ENCODE data around the gene ARHGAP18. TPM values are rescaled to one million over a fixed set of nuclear protein-coding genes. Genes with fewer than 3 reads are reported as not detected.

ARHGAP18 gene
- total RNA-seq, 2 donors from 2014 or later, result 7.1 to 11.2 TPM

DNA sequence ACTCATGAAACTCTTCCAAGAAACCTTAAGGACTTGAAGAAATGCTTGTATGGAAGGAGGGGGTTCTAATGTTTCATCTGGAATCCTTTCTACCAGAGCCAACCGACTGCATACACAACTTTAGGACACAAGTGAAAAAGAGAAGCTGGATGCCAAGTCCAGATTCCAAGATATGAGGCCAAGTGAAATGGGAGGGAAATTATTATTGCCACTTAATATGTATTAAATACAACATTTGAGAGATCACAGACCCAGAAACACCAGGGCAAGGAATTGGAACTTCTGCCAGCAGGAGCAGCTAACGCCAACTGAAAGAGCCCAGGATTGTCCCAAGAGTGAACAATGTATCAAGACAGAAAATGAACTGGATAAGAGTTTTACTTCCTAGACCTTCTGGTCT, 144.2 kb downstream of the ARHGAP18 start:
- TF ChIP-seq CTCF (IDR thresholded peaks at IDR 0.05), result no peak
- Histone ChIP-seq H3K4me3 (no peak overlapping the region), H3K36me3 (no peaks in the 10 kb centered on the region)

GRCh38 chr6:129565366-129565765, 144.6 kb downstream of the ARHGAP18 start:
- no peak for TF ChIP-seq CTCF (IDR thresholded peaks at IDR 0.05)

More for the DNA sequence above, 144.2 kb downstream of the ARHGAP18 start:
- no peak for DNase-seq (ENCODE audit: low spot score)
- H3K4me1 ChIP-seq, result no peaks in the 10 kb centered on the region
- H3K27ac ChIP-seq, result no peak overlapping the region
- H3K9me3 ChIP-seq, result no peaks in the 10 kb centered on the region
- no peaks in the 10 kb centered on the region for H3K27me3 ChIP-seq

DNA sequence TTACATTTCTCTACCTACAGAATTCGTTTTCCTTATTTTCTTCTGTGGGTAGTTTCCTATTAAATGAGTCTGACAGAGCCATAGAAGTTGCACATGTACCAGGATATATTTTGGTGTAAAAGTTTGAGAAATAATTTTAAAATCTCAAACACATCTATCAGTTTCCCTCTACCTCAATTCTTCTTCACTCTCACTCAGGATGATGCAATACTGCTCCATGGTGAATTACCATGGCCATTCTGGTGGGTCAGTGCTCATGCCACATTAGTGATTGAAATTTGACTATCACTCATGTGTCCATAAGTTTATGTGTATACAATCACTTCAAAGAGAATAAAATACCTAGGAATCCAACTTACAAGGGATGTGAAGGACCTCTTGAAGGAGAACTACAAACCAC, 151.7 kb downstream of the ARHGAP18 start:
- H3K4me1 ChIP-seq, result no peaks in the 10 kb centered on the region
- H3K27ac ChIP-seq, result no peak overlapping the region
- H3K9me3 ChIP-seq, result no peaks in the 10 kb centered on the region
- H3K27me3 ChIP-seq, result no peaks in the 10 kb centered on the region
- DNase-seq (ENCODE audit: low spot score), result no peak
- no peak overlapping the region for H3K4me3 ChIP-seq
- no peaks in the 10 kb centered on the region for H3K36me3 ChIP-seq
- TF ChIP-seq CTCF (IDR thresholded peaks at IDR 0.05), result no peak

More at GRCh38 chr6:129565366-129565765, 144.6 kb downstream of the ARHGAP18 start:
- no peak overlapping the region for H3K4me3 ChIP-seq
- no peak overlapping the region for H3K27ac ChIP-seq
- DNase-seq (ENCODE audit: low spot score), result no peak
- H3K36me3 ChIP-seq, result no peaks in the 10 kb centered on the region
- H3K4me1 ChIP-seq, result no peaks in the 10 kb centered on the region
- no peaks in the 10 kb centered on the region for H3K27me3 ChIP-seq
- H3K9me3 ChIP-seq, result no peaks in the 10 kb centered on the region

DNA sequence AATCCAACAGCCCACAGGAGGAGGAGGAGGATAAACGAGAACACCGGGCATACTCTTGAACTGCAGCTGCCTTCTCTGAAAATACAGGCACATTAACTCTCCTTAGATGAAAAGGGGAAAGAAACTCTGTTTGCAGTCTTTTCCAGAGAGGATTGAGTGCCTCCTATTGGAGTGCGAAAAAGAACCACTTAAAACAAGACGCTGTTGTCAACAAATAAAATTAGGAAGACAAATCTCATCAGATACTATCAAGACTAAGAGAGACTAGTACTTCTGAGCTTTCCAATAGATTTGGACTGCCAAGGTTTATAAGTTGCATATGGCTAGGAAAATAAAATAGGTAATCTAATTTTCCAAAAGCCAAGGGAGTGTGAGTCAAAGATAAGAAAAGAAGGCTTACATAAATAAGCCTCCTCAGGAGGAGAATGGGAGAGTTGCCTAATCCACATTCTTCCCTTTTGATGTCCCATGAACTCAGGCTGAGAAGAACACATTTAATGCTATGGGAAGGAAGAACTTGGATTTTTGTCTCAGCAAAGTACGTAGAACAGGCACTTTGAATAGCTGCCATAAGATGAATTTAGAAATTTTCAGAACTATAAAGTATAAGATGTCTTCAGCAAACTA, 154.7 kb downstream of the ARHGAP18 start:
- no peak for DNase-seq (ENCODE audit: low spot score)
- H3K4me1 ChIP-seq, result no peaks in the 10 kb centered on the region
- no peaks in the 10 kb centered on the region for H3K36me3 ChIP-seq
- no peak overlapping the region for H3K4me3 ChIP-seq
- H3K27me3 ChIP-seq, result no peaks in the 10 kb centered on the region
- H3K9me3 ChIP-seq, result no peaks in the 10 kb centered on the region
- TF ChIP-seq CTCF (IDR thresholded peaks at IDR 0.05), result no peak
- H3K27ac ChIP-seq, result no peak overlapping the region

DNA sequence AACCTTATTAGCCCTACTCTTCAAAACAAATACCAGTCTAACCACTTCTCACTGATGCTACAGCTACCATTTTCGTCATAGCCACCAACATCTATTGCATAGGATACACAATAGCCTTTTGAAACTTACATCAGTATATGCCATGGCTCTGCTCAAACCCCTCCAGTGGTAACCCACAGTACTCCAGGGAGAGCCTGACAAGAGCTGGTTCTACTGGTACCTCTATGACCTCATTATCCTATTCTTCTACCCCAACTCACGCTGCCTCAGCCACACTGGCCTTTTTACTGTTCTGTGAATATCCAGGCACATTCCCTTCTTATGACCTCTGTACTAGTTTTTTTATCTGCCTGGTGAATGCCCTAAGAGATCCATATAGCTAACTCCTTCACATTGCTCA, 157.6 kb downstream of the ARHGAP18 start:
- H3K36me3 ChIP-seq, result no peaks in the 10 kb centered on the region
- no peaks in the 10 kb centered on the region for H3K4me1 ChIP-seq
- no peaks in the 10 kb centered on the region for H3K9me3 ChIP-seq
- no peak overlapping the region for H3K4me3 ChIP-seq
- DNase-seq (ENCODE audit: low spot score), result no peak
- no peak for TF ChIP-seq CTCF (IDR thresholded peaks at IDR 0.05)
- H3K27ac ChIP-seq, result no peak overlapping the region
- no peaks in the 10 kb centered on the region for H3K27me3 ChIP-seq

GRCh38 chr6:129551486-129551885, 158.5 kb downstream of the ARHGAP18 start:
- Histone ChIP-seq H3K4me3 (no peak overlapping the region), H3K36me3 (no peaks in the 10 kb centered on the region), H3K4me1 (no peaks in the 10 kb centered on the region), H3K9me3 (no peaks in the 10 kb centered on the region), H3K27me3 (no peaks in the 10 kb centered on the region), H3K27ac (no peak overlapping the region)
- no peak for TF ChIP-seq CTCF (IDR thresholded peaks at IDR 0.05)
- no peak for DNase-seq (ENCODE audit: low spot score)

All from right atrium auricular region (tissue), 2 donors.